K562 (cell line): ENCODE results near the gene SH3BP5L. TPM values are rescaled to one million over a fixed set of nuclear protein-coding genes. Genes with fewer than 3 reads are reported as not detected.

Experiments
- ATAC-seq: fragments of 200-7000 bp; cut with Tn5 transposase; 3 replicates; pipeline ENCODE4 v1.9.1; 2020; ENCODE audit warnings: moderate library complexity
- BruUV-seq: library from RNA; stranded (reverse); fragments of 400-500 nt; replicated peaks from 2 replicates; lab custom pipeline; 2021; lab: Mats Ljungman, UMichigan
- CTCF ChIA-PET: fragments of 300-600 bp; formaldehyde crosslinking; extraction: SDS; loops from one replicate; lab custom pipeline; 2021; ENCODE audit warnings: low intra/inter-chr PET ratio; lab: Yijun Ruan, JAX
- POLR2A ChIA-PET: fragments of 300-600, 350-650 bp; sonication (Branson Sonifier 250); formaldehyde crosslinking; extraction: SDS; loops from one replicate; lab custom pipeline; 2021; ENCODE audit warnings: antibody characterized with exemption, inconsistent platforms; lab: Yijun Ruan, JAX
- DNase-seq, 4 experiments: peaks; one replicate each; pipeline versions ENCODE4 v3.0.0 to v3.0.0-alpha.2; 2011 to 2018; ENCODE audit warnings: low spot score in 3 of 4, mixed read lengths in 3 of 4; ENCODE audit errors: extremely low read depth in 1 of 4
- FAIRE-seq: peaks from 2 replicates; lab custom pipeline; 2011; peaks lifted over from hg19 to GRCh38; lab: Jason Lieb, UNC
- H2AFZ ChIP-seq: 2 replicates; pipeline ENCODE4 v1.6.0; 2011; ENCODE audit warnings: low read depth, low read length, control low read depth, inconsistent platforms
- H3K27ac ChIP-seq: fragments of 200-600 bp; 3 replicates; pipeline ENCODE4 v1.8.0; 2011; ENCODE audit warnings: low read depth, mild to moderate bottlenecking, control low read depth, inconsistent platforms, low read length, moderate library complexity, mixed read lengths; ENCODE audit errors: extremely low read depth
- H3K27me3 ChIP-seq, 2 experiments: fragments of 300-600 bp in 1 of 2; 2 replicates in 1 of 2; 3 replicates in 1 of 2; pipeline versions ENCODE4 v1.6.0 to v1.8.0; 2011; ENCODE audit warnings: inconsistent platforms in 2 of 2, low read length in 2 of 2, mild to moderate bottlenecking in 1 of 2, mixed read lengths in 1 of 2, moderate library complexity in 1 of 2; ENCODE audit not compliant: control insufficient read depth in 2 of 2, insufficient read depth in 2 of 2
- H3K36me3 ChIP-seq: fragments of 300-600 bp; 3 replicates; pipeline ENCODE4 v1.8.0; 2011; ENCODE audit warnings: mild to moderate bottlenecking, low read length, inconsistent platforms; ENCODE audit not compliant: control insufficient read depth, insufficient read depth
- H3K4me1 ChIP-seq, 2 experiments: fragments of 200-600 bp in 1 of 2; replicated peaks in 1 of 2; 2 replicates in 1 of 2; 3 replicates in 1 of 2; pipeline versions ENCODE4 v1.5.1 to v1.8.0; 2011; ENCODE audit warnings: inconsistent platforms in 2 of 2, low read length in 2 of 2, mild to moderate bottlenecking in 1 of 2, mixed read lengths in 1 of 2, moderate library complexity in 1 of 2; ENCODE audit not compliant: control insufficient read depth in 2 of 2, insufficient read depth in 2 of 2
- H3K4me2 ChIP-seq: 2 replicates; pipeline ENCODE4 v1.6.1; 2011; ENCODE audit warnings: low read length, control low read depth, inconsistent platforms, mixed read lengths; ENCODE audit not compliant: insufficient read depth
- H3K4me3 ChIP-seq: fragments of 200-600 bp; sonication (generic), shearing (Covaris generic); 2 replicates; pipeline ENCODE4 v1.5.1; 2016; ENCODE audit warnings: control low read depth, inconsistent platforms
- H3K79me2 ChIP-seq: fragments of 200-600 bp; 3 replicates; pipeline ENCODE4 v1.8.0; 2011; ENCODE audit warnings: low read length, inconsistent platforms; ENCODE audit not compliant: control insufficient read depth, insufficient read depth
- H3K9ac ChIP-seq, 2 experiments: 2 replicates each; pipeline versions ENCODE4 v1.6.0 to v1.6.1; 2011; ENCODE audit warnings: low read depth in 2 of 2, low read length in 2 of 2, control low read depth in 1 of 2, inconsistent platforms in 1 of 2, mild to moderate bottlenecking in 1 of 2, mixed read lengths in 1 of 2; ENCODE audit not compliant: insufficient read depth in 1 of 2
- H3K9me1 ChIP-seq: one replicate; pipeline ENCODE4 v1.6.0; 2011; ENCODE audit warnings: inconsistent platforms, mild to moderate bottlenecking, low read length, moderate library complexity; ENCODE audit not compliant: control insufficient read depth, insufficient read depth
- H3K9me3 ChIP-seq: replicated peaks from 2 replicates; pipeline ENCODE4 v1.5.1; 2011; ENCODE audit warnings: low read depth, low read length, inconsistent platforms; ENCODE audit not compliant: control insufficient read depth, insufficient read depth
- H4K20me1 ChIP-seq: replicated peaks from 2 replicates; pipeline ENCODE4 v1.6.1; 2011; ENCODE audit warnings: low read length, inconsistent platforms, mixed read lengths; ENCODE audit not compliant: control insufficient read depth, insufficient read depth
- ARID3A ChIP-seq: IDR thresholded peaks from 2 replicates; pipeline ENCODE4 v1.6.1; 2012; ENCODE audit warnings: low read depth, low read length, improper control_type of control experiment, borderline replicate concordance
- FOS ChIP-seq: IDR thresholded peaks from 3 replicates; pipeline ENCODE4 v1.6.1; 2011; ENCODE audit not compliant: insufficient read length; ENCODE audit errors: extremely low read depth
- PHB2 ChIP-seq: fragments of 450-650 bp; IDR thresholded peaks from 2 replicates; pipeline ENCODE4 v1.6.1; 2017; ENCODE audit warnings: low read depth
- PML ChIP-seq: IDR thresholded peaks from 2 replicates; pipeline ENCODE4 v1.6.1; 2012; ENCODE audit warnings: low read length, inconsistent platforms
- POLR2AphosphoS2 ChIP-seq: IDR thresholded peaks from 2 replicates; pipeline ENCODE4 v1.6.1; 2012; ENCODE audit warnings: low read length, improper control_type of control experiment
- POLR2AphosphoS5 ChIP-seq: IDR thresholded peaks from 2 replicates; pipeline ENCODE4 v1.6.1; 2011; ENCODE audit warnings: mild to moderate bottlenecking, low read depth, low read length, moderate library complexity; ENCODE audit not compliant: control insufficient read depth, insufficient read depth
- PTRF ChIP-seq: fragments of 450-650 bp; IDR thresholded peaks from 2 replicates; pipeline ENCODE4 v1.6.1; 2016; ENCODE audit warnings: mild to moderate bottlenecking, missing genetic modification characterization, missing compliant biosample characterization
- RBM34 ChIP-seq: fragments of 200-400 bp; formaldehyde crosslinking; IDR thresholded peaks from 2 replicates; pipeline ENCODE4 v1.6.1; 2018; ENCODE audit warnings: low read length, borderline replicate concordance; ENCODE audit not compliant: insufficient read depth
- SP1 ChIP-seq: sonication (generic); formaldehyde crosslinking; IDR thresholded peaks from 2 replicates; pipeline ENCODE4 v1.8.1; 2022; ENCODE audit warnings: mild to moderate bottlenecking, missing genetic modification reagents
- ZNF121 ChIP-seq: sonication (generic); formaldehyde crosslinking; conservative IDR thresholded peaks from 2 replicates; pipeline ENCODE4 v1.8.0; 2022; ENCODE audit warnings: missing genetic modification reagents
- ZNF143 ChIP-seq: sonication (generic); formaldehyde crosslinking; IDR thresholded peaks from 2 replicates; pipeline ENCODE4 v1.9.0; 2022; ENCODE audit warnings: mild to moderate bottlenecking, missing genetic modification reagents
- WGBS: fragments of 100-300 bp; shearing (Covaris generic); methylation state at CpG from one replicate; pipeline ENCODE4 v1.1.6; 2016; ENCODE audit warnings: low coverage, mixed read lengths; ENCODE audit not compliant: insufficient coverage; ENCODE audit errors: missing lambda C conversion rate; 5-methylcytosine and 5-hydroxymethylcytosine counted together
- in situ Hi-C: fragments of 300-500 bp; cut with MboI; formaldehyde crosslinking; loops from 4 replicates; pipeline ENCODE4 v1.15.0; 2018; ENCODE audit warnings: inconsistent platforms, mixed read lengths
- intact Hi-C: fragments of 100-400 bp; cut with micrococcal nuclease; formaldehyde crosslinking; loops from 2 replicates; pipeline ENCODE4 v1.14.2; 2022
- polyA plus RNA-seq, 8 experiments: library from polyadenylated mRNA; depleted of rRNA in 4 of 8; stranded (reverse) in 5 of 8; unstranded in 3 of 8; fragments of >200 nt; fragmentation: Nextera tagmentation in 2 of 8; fragmentation: Illumina TruSeq in 1 of 8; extraction: Ambion mirVana in 2 of 8; extraction: Trizol in 1 of 8; gene quantifications; 2 replicates each; pipeline versions ENCODE4 v1.2.1 to v1.2.3, GENCODE V29; 2011 to 2014; ENCODE audit warnings: inconsistent platforms in 1 of 8, missing spikeins in 1 of 8
- total RNA-seq, 7 experiments: library from RNA; depleted of rRNA in 6 of 7; stranded (reverse); fragments of >200 nt in 6 of 7; fragmentation: Illumina TruSeq in 2 of 7; extraction: Trizol in 2 of 7; gene quantifications; 2 replicates each; pipeline versions ENCODE4 v1.2.1 to v1.2.3, GENCODE V29; 2011 to 2021; ENCODE audit warnings: low replicate concordance in 1 of 7
- TF ChIP-seq, protein P1 (sequence below): fragments of 200-800 bp; sonication (Bioruptor generic); IDR thresholded peaks from 2 replicates; pipeline ENCODE4 v1.6.1; 2017; ENCODE audit warnings: missing genetic modification characterization, missing compliant biosample characterization
- TF ChIP-seq, protein P2 (sequence below): fragments of 450-650 bp; formaldehyde crosslinking; IDR thresholded peaks from 2 replicates; pipeline ENCODE4 v1.4.0; 2022; ENCODE audit warnings: missing genetic modification characterization
- TF ChIP-seq, protein P3 (sequence below): fragments of 250-450 bp; sonication (Bioruptor Pico); IDR thresholded peaks from 2 replicates; pipeline ENCODE4 v1.4.0; 2020; ENCODE audit warnings: mild to moderate bottlenecking, moderate library complexity

The SH3BP5L gene
- total and polyA plus RNA-seq, 9 of the 15 experiments (the other 6 are each of a cell fraction or from before 2014, with no cell fraction given): 1.9 to 26.5 (median 15.8) TPM

DNA sequence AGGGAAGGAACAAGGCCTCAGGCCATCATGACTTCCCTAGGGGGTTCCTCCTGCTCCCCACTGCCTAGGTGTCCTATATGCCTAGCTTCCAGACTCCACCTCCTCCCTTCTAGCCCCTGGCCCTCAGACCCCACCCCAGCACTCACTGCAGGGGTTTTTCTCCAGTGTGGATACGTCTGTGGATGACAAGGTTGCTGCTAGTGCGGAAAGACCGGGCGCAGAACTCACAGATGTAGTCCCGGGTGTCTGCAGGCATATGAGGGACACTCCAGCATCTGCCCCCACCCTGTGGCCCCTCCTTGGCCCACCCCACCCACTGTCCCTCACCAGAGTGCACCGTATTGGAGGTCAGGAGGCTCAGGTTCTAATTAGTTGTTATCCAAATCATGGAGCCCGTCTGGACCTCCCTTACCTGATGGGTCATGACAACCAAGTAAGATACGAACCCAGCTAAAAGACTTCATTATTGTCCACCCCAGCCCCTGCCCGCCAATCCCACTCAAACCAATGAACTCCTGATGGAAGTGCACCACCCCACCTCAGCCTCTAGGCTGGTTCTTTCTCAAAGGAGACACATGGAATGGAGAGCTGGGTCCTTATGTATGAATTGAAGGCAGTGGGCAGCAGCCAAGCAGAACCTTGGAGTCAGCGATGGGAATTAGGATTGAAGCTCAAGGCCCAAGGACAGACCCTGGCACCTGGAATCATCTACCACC is 25.0 kb upstream of the SH3BP5L start:
- H4K20me1 ChIP-seq: peaks cover 4% of the 10 kb centered on the region; the same call in 1 of the 2 replicates
- DNase-seq (no peak), FAIRE-seq (no peak), ATAC-seq (peak; percentile 18)
- peaks cover 29% of the 10 kb centered on the region for H3K79me2 ChIP-seq
- H3K9me3 ChIP-seq: no peaks in the 10 kb centered on the region
- H3K36me3 ChIP-seq: peaks cover 99% of the 10 kb centered on the region
- H3K4me1 ChIP-seq: peaks cover 14 to 30% of the 10 kb centered on the region in 2 experiments; a peak in 4 of 5 replicates
- 82% methylated on average over 10 of the region's 10 CpGs for WGBS
- ChIA-PET POLR2A (interaction anchor here (0.8 to 2.5 kb wide), 4 partner anchors 8 to 66 kb away, joined by 3 to 14 read pairs (median 6); partner anchors contain the start of genes ZNF672 and ZNF692), CTCF (no interaction called here)
- in situ Hi-C loops: no loop called here
- intact Hi-C loops: no loop called here
- H3K9me1 ChIP-seq: peaks cover 3% of the 10 kb centered on the region
- no peaks in the 10 kb centered on the region for H3K27me3 ChIP-seq
- no peak overlapping the region for H3K4me3 ChIP-seq
- peak overlapping the region in 1 of 2 experiments; percentile 31; a peak in 1 of 4 replicates for H3K9ac ChIP-seq
- H3K4me2 ChIP-seq: no peak overlapping the region
- BruUV-seq: no TSS peak
- H3K27ac ChIP-seq: no peak overlapping the region
- no peak overlapping the region for H2AFZ ChIP-seq
- TF ChIP-seq PTRF (tag) (no peak), ARID3A (no peak), POLR2AphosphoS2 (peak; percentile 9; the same call in 1 of the 2 replicates), PHB2 (no peak), PML (no peak), FOS (no peak), SP1 (CRISPR knock-in tag) (no peak), ZNF143 (CRISPR knock-in tag) (no peak), RBM34 (no peak), ZNF121 (no peak), POLR2AphosphoS5 (0 out of 2 replicates have a peak, but pooled peaks have one; percentile 15)
- TF ChIP-seq, protein P1, sequence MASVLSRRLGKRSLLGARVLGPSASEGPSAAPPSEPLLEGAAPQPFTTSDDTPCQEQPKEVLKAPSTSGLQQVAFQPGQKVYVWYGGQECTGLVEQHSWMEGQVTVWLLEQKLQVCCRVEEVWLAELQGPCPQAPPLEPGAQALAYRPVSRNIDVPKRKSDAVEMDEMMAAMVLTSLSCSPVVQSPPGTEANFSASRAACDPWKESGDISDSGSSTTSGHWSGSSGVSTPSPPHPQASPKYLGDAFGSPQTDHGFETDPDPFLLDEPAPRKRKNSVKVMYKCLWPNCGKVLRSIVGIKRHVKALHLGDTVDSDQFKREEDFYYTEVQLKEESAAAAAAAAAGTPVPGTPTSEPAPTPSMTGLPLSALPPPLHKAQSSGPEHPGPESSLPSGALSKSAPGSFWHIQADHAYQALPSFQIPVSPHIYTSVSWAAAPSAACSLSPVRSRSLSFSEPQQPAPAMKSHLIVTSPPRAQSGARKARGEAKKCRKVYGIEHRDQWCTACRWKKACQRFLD (CRISPR knock-in tag): no peak
- TF ChIP-seq, protein P2, sequence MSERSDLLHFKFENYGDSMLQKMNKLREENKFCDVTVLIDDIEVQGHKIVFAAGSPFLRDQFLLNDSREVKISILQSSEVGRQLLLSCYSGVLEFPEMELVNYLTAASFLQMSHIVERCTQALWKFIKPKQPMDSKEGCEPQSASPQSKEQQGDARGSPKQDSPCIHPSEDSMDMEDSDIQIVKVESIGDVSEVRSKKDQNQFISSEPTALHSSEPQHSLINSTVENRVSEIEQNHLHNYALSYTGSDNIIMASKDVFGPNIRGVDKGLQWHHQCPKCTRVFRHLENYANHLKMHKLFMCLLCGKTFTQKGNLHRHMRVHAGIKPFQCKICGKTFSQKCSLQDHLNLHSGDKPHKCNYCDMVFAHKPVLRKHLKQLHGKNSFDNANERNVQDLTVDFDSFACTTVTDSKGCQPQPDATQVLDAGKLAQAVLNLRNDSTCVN: no peak
- TF ChIP-seq, protein P3, sequence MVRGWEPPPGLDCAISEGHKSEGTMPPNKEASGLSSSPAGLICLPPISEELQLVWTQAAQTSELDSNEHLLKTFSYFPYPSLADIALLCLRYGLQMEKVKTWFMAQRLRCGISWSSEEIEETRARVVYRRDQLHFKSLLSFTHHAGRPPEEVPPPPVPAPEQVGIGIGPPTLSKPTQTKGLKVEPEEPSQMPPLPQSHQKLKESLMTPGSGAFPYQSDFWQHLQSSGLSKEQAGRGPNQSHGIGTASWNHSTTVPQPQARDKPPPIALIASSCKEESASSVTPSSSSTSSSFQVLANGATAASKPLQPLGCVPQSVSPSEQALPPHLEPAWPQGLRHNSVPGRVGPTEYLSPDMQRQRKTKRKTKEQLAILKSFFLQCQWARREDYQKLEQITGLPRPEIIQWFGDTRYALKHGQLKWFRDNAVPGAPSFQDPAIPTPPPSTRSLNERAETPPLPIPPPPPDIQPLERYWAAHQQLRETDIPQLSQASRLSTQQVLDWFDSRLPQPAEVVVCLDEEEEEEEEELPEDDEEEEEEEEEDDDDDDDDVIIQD (CRISPR knock-in tag): no peak
